Measurements from ENCODE around the gene ERC2.

DNA sequence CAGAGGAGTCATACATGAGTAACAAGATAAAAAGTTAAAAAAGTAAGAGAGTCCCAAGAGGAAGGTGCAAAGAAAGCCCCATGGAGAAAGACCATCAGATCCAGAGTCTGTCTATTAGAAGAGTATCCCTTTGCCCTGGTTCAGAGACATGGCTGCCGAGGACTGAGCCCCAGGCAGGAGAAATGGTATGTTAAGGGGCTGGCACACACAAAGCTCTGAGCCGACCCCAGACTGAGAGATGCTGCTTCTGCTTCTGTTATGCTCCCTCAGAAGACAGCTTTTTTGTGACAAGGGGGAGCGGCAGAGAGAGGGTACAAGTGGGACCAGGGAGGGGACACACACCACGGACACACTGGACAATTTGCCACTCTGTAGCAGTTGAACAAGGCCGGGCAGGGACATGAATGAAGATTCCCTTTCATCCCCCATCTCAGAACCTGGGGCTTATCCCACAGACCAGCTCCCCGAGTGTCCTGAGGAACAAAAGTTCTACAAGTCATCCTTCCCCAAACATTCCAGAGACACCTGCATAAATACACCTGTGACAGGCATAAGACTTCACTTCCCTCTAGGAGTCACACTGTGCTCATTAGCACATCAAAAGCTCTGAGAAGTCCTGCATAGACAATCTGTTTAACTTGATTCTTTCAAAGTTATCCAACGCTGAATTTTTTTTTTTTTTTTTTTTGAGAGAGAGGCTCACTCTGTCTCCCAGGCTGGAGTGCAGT lies 819.5 kb downstream of the ERC2 start:
- TF ChIP-seq, protein P1, sequence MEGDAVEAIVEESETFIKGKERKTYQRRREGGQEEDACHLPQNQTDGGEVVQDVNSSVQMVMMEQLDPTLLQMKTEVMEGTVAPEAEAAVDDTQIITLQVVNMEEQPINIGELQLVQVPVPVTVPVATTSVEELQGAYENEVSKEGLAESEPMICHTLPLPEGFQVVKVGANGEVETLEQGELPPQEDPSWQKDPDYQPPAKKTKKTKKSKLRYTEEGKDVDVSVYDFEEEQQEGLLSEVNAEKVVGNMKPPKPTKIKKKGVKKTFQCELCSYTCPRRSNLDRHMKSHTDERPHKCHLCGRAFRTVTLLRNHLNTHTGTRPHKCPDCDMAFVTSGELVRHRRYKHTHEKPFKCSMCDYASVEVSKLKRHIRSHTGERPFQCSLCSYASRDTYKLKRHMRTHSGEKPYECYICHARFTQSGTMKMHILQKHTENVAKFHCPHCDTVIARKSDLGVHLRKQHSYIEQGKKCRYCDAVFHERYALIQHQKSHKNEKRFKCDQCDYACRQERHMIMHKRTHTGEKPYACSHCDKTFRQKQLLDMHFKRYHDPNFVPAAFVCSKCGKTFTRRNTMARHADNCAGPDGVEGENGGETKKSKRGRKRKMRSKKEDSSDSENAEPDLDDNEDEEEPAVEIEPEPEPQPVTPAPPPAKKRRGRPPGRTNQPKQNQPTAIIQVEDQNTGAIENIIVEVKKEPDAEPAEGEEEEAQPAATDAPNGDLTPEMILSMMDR (IDR thresholded peaks at IDR 0.05), result no peak
- no peak for TF ChIP-seq POLR2A (IDR thresholded peaks at IDR 0.05)
